HG03039 (cell line): Measurements from ENCODE around the gene DLG2.
"Not testable (repeated sequence)": the region's sequence is repeated elsewhere in the genome, so short reads cannot be mapped to it uniquely, and the experiment has no call there.

ENCODE experiments used
- ATAC-seq: cut with Tn5 transposase; IDR thresholded peaks from one replicate; pipeline ENCODE4 v1.9.1; 2021; ENCODE audit warnings: mild to moderate bottlenecking, moderate library complexity; ENCODE audit not compliant: unreplicated experiment

The DLG2 gene

DNA sequence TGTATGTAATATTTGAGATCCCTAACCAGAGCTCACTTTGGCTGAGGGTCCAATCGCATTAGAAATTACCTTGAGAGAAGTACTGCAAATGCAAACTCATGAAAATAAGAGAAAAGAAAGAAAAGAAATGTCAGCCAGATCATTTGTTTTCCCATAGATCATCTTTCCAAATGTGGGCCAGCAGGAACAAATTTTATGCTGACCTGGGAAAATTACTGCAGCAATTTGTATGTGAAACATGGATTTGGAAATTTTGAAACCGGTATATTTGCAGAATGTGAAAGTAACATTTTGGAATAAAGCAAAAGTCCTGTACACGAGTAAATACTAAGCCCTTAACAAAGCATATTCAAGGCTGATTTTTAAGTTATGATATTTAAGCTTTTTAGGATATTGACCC lies 1282.1 kb downstream of the DLG2 start:
- no peak for ATAC-seq

- ATAC-seq = no peak
Measured at GRCh38 chr11:84339796-84340195, 1287.3 kb downstream of the DLG2 start.

GRCh38 chr11:84333221-84333620 lies 1293.9 kb downstream of the DLG2 start:
- no peak for ATAC-seq

GRCh38 chr11:84322211-84322610 lies 1304.9 kb downstream of the DLG2 start:
- ATAC-seq = no peak

DNA sequence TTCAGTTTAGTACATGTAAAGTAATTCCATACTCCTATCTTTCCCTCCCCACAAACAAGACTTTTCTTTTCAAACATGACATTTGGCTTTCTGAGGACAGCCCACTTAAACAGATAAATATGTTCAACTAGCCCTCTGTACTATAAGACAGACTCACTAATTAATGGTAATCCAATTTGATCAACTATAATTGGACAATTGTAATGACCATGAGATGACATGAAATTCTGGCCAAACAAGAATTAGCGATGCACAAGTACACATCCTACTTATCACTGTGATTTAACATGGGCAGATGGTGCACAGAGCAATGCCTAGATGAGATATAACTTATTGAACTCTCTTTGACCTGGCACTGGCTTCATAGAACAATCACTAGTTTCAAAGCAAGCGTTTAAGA lies 1307.3 kb downstream of the DLG2 start:
- no peak for ATAC-seq

DNA sequence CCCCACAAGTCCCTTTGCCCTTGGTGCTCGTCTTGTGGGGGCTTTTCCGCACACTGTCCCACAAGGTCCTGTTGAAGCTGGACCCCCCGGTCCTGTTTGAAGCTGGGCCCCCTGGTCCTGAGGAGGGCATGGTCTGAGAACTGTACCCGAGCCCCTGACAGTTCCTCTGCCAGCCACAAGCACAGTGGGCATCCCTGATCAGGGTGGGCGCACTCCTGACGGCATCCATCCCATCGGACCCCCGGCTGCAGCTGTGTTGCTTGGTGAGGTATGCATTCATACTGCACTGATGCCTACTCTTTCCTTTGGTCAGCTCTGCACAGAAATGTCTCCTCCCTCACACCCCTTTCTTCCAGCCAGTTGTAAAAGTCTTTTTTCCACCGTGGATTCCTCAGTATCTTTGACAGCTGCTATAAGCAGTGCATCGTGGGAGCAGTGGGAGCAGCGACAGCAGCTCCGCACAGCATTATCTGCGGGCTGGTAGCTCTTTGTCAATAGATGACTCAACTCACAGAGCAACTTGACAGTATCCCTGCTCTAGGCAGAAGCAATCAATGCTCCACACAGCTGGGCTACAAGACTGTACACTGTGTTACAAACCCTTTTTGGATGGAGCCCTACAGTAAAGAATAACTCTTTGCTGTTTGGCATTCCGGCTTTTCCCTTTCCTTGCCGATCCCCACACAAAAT lies 1310.1 kb downstream of the DLG2 start:
- ATAC-seq = no peak

DNA sequence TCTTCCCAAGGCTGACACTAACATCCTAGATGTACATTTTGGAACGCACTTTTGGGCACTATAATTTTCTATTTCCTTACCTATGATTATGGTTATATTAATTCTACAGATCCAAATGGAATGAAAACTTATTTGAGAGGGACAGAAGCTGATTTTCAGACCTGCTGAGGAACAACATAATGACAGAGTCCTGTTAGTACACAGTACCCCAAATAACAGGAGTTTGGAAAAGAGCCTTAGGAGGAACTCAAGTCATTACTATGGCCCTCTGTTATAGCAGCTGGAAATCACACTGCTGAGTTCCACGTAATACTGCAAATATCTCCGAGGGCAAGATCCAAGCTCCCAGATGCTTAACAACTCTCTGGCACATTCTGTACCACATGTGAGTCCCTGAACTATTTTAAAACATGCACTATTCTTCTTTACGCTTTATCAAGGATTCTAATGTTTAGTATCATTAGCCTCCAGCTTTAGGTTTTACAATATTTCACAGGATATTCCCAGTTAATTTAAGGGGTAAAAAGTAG lies 1313.2 kb downstream of the DLG2 start:
- ATAC-seq = no peak

DNA sequence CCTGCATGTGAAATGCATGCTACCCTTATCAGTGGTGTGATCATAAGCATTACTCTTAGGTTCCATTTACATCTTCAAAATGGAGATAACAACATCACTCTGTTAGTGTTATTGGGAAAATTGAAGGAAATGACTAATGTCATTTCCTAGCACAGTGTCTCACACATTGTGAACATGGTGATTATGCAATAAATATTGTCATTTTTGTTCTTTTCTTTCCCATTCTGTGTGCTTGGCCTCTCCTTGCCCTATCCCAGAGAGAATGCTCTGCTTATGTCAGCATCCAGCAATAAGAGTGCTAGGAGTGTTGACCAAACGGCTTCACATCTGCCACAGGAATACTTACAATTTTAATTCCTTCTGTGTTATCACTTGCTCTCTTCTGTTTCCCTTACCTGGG lies 1316.9 kb downstream of the DLG2 start:
- ATAC-seq = no peak

- not testable (repeated sequence) for ATAC-seq
Measured at GRCh38 chr11:84308491-84308890, 1318.7 kb downstream of the DLG2 start.

DNA sequence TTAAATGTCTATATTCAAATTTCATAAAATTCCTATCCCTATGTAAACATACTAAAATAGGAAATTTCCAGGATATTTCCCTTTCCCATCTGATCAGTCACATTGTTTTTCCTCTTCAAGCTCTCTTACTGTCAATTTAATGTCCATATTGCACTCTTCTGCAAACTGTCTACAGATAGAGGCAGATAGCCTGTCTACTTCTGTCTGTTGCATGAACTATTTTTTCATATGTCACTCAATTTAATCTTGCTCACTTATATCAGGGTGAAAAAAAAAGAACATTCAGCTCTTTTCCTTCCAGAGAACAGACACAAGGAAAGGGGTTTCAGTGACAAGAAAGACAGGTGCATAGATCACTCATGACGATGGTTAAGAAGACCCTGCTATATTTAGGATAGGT lies 1327.1 kb downstream of the DLG2 start:
- ATAC-seq = no peak

GRCh38 chr11:84297570-84297969 lies 1329.6 kb downstream of the DLG2 start:
- ATAC-seq = no peak

GRCh38 chr11:84295815-84296214 lies 1331.3 kb downstream of the DLG2 start:
- no peak for ATAC-seq

DNA sequence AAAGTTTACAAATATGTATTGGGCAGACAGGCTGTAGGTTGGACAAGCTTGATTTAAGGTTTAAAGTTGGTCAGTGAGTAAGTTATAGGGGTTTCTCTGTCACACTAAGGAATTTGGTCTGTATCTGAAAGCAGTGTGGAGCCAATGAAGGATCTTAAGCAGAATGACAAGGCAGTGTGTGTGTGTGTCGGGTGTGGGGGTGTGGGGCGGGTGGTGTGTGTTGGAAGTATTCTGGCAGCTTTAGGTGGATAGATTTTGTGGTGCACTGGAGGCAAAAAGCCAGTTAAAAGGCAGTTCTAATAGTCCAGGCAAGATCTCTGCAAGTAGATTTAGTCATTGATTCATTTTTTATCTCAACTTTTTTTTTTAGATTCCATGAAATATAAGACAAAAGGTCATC lies 1334.2 kb downstream of the DLG2 start:
- no peak for ATAC-seq

DNA sequence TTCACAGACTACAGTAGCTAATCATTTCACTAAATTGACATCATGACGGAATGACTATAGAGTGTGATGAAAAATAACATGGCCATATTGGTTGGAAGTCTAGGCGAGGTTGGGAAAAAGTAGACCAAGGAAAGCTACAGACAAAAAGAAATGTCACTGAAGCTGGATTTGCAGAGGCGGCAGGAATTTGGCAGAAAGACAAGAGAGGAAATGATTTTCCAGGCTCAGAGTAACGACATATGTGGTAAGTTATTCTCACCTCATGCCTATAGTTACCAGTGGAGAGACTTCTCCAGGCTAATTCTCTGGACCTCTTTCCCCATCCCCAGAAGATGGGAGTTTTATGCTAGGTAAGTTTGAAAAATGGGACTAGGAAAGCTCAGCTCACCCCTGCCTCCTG lies 1335.1 kb downstream of the DLG2 start:
- no peak for ATAC-seq

- ATAC-seq = no peak
Measured at GRCh38 chr11:84290647-84291046, 1336.5 kb downstream of the DLG2 start.

GRCh38 chr11:84289381-84289906 lies 1337.7 kb downstream of the DLG2 start:
- ATAC-seq = peak; percentile 98

DNA sequence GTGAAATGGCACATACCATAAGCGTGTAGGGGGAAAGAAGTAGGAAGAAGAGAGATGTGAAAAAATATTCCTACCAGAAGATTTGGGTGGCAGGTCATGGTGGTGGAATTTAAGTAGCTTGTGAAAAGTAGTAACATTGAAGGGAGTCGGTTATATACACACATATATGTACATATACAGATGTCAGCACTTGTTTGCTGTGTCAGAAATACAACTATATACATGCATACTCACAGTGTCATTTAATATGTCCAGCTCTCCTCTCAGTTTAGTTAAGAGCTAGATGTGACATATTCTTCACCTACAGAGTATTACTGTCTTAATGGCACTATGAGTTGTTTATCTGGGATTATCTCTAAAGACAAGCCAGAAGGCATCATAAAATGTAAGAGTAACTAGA lies 1353.6 kb downstream of the DLG2 start:
- no peak for ATAC-seq

DNA sequence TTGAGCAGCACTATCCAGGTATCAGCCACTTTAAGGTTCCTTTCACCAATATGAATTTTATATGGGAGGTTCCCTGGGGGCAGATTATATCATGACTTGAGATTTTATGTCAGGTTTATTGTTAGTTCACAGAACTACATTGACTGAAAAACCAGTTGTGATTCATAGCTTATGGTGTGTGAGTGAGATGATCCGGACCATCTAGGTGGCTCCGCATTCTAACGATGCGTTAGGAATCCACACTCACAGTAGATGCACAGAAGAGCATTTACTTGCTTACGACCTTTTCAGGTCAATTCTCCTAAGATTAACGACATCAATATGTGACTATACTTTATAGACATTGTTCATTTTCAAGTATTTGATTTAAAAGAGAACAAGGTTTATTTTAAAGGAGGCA lies 1356.7 kb downstream of the DLG2 start:
- no peak for ATAC-seq

DNA sequence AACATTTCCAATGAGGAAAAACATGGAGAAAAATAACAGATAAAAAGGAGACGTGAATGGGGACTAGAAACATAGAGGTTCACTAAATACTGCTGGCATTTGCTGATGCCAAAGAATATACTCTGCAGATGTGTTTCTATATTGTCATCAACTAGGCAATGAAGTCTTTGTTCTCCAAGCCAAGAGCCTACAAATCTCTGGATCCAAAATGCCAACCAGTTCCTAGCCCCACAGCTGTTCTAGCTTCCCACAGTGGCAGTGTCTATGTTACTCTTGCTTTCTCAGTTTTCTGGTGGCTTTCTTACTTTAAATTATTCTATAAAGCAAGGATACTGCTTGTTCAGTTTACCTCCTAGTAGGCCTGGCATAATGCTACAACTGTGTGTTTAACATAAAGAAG lies 1363.1 kb downstream of the DLG2 start:
- no peak for ATAC-seq

DNA sequence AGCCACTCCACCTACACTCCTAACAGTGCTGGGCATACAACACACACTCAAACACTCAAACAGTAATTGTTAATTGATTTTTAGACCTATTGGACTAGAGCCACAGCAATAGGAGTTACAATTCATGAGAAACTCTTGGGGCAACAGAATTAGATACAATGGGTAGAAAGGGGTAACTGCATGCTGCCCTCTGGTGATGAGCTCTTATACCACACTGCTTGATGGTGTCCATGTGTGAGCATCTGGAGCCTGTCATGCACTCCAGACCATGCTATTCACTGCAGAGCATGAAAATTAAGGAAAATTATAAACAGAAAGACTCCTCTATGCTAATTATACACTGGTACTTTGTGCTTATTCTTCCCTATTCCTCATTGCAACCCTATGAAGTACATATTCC lies 1365.4 kb downstream of the DLG2 start:
- ATAC-seq = peak; percentile 53

- no peak for ATAC-seq
Measured at GRCh38 chr11:84260862-84261261, 1366.3 kb downstream of the DLG2 start.

DNA sequence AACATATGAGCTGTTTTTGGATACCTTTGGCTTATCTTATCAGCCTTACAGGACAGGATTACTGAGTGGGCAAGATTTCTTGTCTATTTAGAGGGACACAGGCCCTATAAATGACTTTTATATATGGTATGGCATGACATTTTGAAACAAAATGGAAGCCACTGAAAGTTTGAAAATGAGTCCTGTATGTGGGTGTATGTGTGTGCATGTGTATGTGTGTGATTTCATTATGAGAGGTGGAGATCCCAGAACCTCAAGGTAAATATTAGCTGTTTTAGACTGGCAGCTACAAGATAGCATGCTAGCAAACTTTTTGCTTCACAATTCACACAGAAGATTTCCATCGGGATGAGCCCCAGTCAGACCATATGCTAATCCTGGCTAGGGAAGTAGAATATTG lies 1370.5 kb downstream of the DLG2 start:
- ATAC-seq = no peak

GRCh38 chr11:84255483-84255882 lies 1371.7 kb downstream of the DLG2 start:
- no peak for ATAC-seq
